ENCODE results near the gene INHBB.

GRCh38 chr2:120355780-120356266, 9.9 kb downstream of the INHBB start:
- TF ChIP-seq REST (IDR thresholded peaks at IDR 0.05; ENCODE audit: borderline replicate concordance) (no peak), CTCF (IDR thresholded peaks at IDR 0.05; ENCODE audit: poor library complexity, severe bottlenecking) (no peak), EZH2 (IDR thresholded peaks at IDR 0.05; ENCODE audit: borderline replicate concordance, insufficient read depth, low read length, poor library complexity, severe bottlenecking) (no peak)

All from neural cell (in vitro differentiated cells).